Hindlimb muscle (tissue), 1 donor: ENCODE measurements around the gene UBIAD1. TPM values are rescaled to one million over a fixed set of nuclear protein-coding genes. Genes with fewer than 3 reads are reported as not detected.

Experiments used
- DNase-seq: peaks from one replicate; pipeline ENCODE4 v3.0.0-alpha.2; 2013
- polyA plus RNA-seq: library from polyadenylated mRNA; unstranded; fragments of 120-200 nt; gene quantifications from one replicate; pipeline ENCODE4 v1.2.1, GENCODE V29; 2013; ENCODE audit not compliant: insufficient read length

The UBIAD1 gene
- polyA plus RNA-seq, 1 donor = 16.9 TPM

DNA sequence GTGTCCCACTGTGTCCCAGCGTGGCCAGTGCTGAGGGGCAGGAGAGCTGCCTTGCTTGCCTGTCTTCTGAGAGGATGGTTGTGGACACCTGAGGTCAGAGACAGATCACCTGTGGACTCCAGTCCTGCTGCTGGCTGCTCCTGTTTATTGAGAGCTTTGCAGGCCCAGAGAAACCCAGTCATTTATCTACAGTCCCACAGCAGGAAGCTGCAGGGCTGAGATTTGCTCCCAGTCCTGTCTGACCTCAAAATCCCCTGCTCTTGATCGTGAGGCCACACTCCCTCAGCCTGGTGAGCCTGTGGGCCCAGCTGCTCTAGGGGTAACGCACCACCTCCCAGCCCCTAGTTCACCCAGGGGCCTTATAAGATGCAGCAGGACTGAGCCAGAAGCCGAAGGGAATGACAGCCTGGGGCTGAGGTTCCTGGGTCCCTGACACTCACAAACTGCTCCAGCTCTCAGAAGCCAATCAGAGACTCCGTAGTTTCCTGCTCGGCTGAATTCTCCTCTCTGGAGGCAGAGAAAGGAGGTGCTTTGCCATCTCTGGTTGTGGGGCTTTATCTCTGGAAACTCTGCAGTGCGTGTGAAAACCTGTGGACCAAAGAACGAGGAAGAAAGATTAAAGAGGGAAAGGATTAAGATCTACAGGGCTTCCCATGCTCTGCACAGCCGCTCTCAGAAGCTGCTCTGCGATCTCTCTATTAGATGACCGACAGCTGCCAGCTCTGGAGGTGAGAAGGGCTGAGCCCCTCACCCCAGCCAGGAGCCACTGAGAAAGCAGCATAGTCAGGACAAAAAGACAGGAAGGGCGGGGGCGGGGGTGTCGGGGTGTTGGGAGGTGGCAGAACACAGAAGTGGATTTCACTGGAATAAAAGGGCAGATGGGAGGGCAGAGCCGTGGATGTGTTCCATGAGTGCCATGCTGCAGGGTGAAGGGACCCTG, 39.1 kb downstream of the UBIAD1 start:
- DNase-seq = no peak

GRCh38 chr1:11314959-11315358, 42.0 kb downstream of the UBIAD1 start:
- DNase-seq = peak; percentile 79

DNA sequence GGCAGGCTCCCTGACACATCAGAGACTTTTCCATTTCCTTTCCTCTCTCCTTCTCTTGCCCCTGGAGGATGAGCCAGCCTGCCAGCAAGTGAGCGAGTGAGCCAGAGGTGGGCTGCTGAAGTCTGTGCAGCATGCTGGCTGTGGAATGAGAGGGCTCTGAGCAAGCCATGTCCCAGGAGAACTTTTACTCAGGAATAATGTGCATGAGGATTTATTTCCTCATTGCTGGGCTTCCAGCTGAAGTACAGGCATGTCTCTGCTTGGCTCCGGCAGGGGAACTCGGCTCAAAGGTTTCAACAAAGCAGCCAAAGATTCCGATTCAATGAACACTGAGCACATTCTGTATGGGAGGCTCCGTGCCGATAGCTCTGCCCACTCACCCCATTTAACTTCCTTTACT, 43.7 kb downstream of the UBIAD1 start:
- DNase-seq = no peak

DNA sequence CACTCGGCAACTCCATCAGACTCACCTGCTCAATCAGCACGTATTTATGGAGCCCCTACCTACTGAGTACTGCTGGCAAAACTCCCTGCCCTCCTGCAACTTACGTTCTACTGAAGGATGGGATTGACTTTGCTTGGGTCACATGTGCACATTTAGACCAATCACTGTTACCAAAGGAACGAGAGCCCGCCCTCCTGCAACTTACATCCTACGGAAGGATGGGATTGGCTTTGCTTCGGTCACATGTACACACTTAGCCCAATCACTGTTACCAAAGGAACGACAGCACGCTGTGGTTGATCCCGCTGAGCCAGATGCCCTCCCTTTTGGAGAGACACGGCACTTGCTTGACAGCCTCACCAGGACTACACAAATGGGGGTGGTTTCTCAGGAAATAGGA, 46.0 kb downstream of the UBIAD1 start:
- no peak for DNase-seq

DNA sequence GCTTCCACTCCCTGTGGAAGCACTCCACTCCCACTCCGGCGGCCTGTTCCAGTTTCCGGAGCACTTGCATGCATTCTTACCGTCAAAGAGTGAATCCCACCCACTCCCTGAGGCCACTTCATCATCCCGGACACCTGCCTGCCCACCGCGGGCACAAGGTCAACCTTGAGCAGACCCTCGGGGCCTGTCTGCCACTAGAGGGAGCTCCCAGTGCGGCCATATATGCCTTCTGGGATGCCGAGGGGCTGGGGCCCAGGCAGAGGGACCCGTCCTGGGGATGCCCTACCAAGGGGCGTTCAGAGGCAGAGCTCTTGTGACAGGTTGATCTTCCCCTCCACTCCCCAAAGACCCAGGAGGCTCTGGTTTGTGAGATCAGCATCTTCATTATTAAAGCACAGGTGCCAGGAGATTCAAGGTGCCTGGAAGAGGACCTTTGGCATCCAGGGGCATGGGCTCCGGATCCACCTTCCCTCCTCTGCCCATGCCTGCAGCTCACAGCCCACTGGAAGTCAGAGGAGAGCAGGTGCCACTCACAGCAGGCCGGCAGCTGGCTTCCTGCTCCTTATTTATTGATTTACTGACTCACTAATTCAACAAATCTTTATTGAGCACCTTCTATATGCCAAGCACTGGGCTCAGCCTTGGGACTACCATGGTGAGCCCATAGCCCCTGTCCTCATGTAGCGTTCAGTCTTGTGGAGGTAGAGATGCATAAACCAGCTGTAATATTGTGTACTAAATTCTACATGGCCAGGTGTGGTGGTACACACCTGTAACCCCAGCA, 47.3 kb downstream of the UBIAD1 start:
- DNase-seq = no peak

- DNase-seq = no peak
Observed at GRCh38 chr1:11321656-11322491, 48.9 kb downstream of the UBIAD1 start.

DNA sequence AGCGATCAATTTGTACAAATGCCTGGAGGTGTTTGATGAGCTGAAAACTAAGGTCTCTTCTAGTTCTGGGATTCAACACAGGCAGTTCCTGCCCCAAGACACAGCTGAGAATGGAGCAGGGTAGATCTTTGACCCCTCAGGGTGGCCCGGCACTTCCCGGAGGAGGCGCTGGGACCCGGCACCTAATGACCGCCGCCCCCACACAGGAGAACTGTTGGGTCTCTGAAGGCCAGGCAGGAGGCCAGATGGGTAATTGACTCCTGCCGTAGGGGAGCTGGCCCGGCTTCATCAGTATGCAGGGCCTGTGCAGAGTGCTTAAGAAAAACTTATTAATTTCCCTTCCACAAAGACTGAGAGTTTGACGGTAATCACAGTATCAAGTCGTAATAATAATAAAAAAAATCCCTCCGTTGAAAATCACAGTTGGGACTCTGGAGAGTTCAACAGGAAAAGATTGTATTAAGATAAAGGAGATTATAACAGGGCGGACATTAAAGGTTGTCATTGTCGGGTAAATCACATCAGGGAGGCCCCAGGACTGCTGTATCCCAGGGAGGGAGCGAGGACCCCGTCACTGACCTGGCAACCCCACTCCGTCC, 51.7 kb downstream of the UBIAD1 start:
- DNase-seq = no peak

DNA sequence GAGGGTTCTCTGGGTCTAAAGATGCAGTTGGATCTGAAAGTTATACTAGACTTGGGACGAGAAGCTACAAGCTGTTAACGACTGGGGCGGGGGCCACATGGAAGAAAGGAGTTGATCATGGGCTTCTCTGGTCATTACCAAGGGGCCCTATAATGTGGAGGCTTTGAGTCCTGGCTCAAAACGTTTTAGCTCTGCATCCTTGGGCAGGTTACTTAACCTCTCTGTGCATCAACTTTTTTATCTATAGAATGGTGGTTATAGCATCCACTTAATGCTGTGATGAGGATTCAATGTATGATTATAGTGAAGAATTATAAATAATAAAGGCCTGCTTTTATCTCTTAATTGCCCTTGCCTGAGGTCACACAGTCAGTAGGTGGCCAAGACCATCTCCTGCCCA, 53.1 kb downstream of the UBIAD1 start:
- no peak for DNase-seq

DNA sequence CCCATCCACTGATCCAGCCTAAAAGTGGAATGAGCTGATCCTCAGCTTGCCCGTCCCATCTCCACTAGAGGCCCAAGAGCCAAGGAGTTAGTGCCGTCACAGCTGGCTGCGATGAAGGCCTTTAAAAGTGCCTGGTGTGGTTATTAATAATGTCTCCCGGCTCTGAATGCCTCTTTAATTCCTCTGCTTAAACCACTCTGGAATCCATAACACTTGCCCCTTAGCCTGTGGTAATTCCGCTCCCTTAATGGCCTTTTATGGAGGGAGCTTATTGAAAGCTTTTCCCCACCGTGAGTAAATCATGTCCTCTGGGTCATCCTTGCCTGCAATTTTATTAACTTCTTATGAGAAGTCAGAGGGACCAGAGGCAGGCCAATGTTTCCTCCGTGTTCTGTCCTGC, 55.4 kb downstream of the UBIAD1 start:
- DNase-seq = no peak

DNA sequence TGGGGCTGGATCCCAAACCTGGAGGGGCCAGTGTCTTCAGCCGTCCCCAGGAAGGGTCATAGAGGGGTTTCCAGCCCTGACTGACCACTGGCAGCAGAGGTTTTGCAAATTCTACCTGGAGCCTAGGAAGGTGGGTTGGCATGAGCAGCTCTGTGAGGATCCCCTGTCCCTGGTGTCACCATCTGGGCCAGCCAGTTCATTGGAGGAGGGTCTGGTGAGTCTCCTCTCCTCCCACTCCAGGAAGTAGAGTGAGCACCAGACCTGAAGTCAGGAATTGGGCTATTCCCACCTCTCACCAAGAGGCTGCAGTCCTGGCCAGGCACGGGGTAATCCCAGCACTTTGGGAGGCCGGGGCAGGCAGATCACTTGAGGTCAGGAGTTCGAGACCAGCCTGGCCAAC, 57.4 kb downstream of the UBIAD1 start:
- DNase-seq = no peak

DNA sequence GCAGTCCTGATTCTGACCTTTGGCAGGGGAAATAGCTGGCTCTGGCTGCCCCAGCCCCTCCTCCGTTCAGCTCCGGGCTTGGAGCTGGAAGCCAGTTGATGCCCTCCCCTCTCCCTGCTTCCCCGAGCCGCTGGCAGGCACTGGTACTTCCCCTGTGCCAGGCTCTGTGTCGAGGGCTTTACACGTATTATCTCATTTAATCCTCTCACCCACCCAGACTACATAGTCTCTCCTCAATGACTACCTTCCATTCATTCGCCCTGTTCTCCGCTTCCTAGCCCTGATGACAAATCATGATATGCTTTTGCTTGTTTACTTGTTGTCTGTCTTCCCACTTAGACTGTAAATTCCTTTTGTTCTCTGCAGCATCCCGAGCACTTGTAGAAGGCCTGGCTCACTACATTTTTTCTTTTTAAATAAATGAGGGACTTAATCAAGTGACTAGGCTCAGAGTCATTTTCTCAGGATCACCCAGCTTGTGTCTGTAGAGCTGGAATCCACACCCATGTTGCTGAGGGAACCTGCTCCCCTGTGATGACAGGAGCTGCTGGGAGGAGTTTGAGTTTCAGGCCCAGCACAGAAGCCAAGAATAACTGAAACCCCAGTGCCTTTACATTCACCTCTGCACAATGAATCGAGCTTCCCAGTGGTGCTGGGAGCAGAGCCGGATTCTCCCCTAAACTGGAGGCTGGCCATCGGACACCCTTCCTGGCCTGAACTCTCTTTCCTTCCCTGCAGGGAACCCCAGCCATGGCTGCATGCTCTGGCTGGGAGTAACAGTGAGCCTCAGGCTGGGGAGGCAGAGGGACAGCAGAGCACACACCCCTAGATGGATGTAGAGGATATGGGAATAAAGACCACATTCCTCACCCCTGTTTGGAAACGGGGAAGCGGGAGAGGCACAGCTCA, 58.3 kb downstream of the UBIAD1 start:
- no peak for DNase-seq

GRCh38 chr1:11331945-11332546, 59.0 kb downstream of the UBIAD1 start:
- no peak for DNase-seq

DNA sequence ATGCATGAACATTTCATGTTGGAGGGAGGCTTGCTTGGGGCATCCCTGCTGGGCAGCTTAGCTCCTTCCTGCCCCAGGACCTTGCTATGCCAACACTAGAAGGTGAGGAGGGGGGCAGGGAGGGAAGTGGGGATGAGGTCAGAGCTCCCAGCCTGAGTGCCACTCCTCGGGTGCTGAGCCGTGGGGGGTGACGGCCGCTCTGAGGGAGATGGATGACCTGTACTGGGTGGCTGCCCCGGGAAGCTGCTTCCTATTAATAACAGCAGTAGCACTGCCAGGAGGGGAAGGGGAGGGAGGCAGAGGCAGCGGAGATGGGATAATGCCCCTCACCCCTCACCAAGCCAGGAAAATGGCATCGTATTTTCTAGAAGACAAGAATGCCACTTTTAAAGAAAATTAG, 60.6 kb downstream of the UBIAD1 start:
- no peak for DNase-seq

- DNase-seq = no peak
Observed at GRCh38 chr1:11334261-11334804, 61.3 kb downstream of the UBIAD1 start.

DNA sequence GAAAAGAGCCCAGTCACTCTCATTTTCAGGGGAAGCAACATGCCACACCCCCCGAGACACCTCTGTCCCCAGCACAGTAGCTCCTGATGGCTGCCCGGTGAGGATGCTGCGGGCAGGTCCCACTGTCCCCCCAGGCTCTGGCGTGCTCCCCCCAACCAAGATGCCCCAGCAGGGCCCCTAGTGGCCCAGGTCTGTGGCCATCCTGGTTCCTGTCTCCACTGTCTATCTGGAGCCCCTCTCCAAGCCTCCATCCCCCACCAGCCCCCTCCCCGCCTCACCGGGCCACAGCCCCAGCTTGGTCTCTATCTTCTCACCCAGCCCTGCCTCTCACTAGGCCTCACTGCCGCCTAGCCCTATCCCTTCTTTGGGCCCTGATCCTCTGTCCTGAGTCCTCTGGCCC, 61.8 kb downstream of the UBIAD1 start:
- DNase-seq = no peak

- no peak for DNase-seq
Observed at GRCh38 chr1:11335417-11336056, 62.5 kb downstream of the UBIAD1 start.

GRCh38 chr1:11337580-11338073, 64.6 kb downstream of the UBIAD1 start:
- no peak for DNase-seq
